RCC 7860 (cell line): ENCODE data around the gene MIPEP.

Experiments used
- DNase-seq: peaks from one replicate; pipeline ENCODE4 v3.0.0-alpha.2; 2015; ENCODE audit warnings: low spot score
- FAIRE-seq: peaks from 2 replicates; lab custom pipeline; 2012; peaks lifted over from hg19 to GRCh38; lab: Jason Lieb, UNC

Gene MIPEP

GRCh38 chr13:23811366-23812062 lies 77.7 kb downstream of the MIPEP start:
- no peak for FAIRE-seq
- DNase-seq = no peak

- FAIRE-seq = no peak
- DNase-seq = no peak
Observed at GRCh38 chr13:23810685-23811240, 78.4 kb downstream of the MIPEP start.

- FAIRE-seq (no peak), DNase-seq (no peak)
Observed at GRCh38 chr13:23808803-23809202, 80.4 kb downstream of the MIPEP start.

GRCh38 chr13:23806874-23807526 lies 82.2 kb downstream of the MIPEP start:
- no peak for FAIRE-seq

GRCh38 chr13:23805821-23806220 lies 83.4 kb downstream of the MIPEP start:
- FAIRE-seq = no peak
- DNase-seq = no peak

More at GRCh38 chr13:23806874-23807526, 82.2 kb downstream of the MIPEP start:
- DNase-seq = no peak

- FAIRE-seq (no peak), DNase-seq (no peak)
Observed at GRCh38 chr13:23805122-23805521, 84.1 kb downstream of the MIPEP start.

- DNase-seq (no peak), FAIRE-seq (no peak)
Observed at GRCh38 chr13:23804166-23804565, 85.0 kb downstream of the MIPEP start.

- FAIRE-seq = no peak
- no peak for DNase-seq
Observed at GRCh38 chr13:23801141-23801540, 88.1 kb downstream of the MIPEP start.

GRCh38 chr13:23799945-23800344 lies 89.3 kb downstream of the MIPEP start:
- DNase-seq (no peak), FAIRE-seq (no peak)

GRCh38 chr13:23797276-23797903 lies 91.8 kb downstream of the MIPEP start:
- DNase-seq (no peak), FAIRE-seq (no peak)

GRCh38 chr13:23796551-23796950 lies 92.6 kb downstream of the MIPEP start:
- no peak for DNase-seq
- FAIRE-seq = no peak

GRCh38 chr13:23794267-23795161 lies 94.7 kb downstream of the MIPEP start:
- no peak for DNase-seq
- no peak for FAIRE-seq

GRCh38 chr13:23793711-23794110 lies 95.5 kb downstream of the MIPEP start:
- FAIRE-seq (no peak), DNase-seq (no peak)

GRCh38 chr13:23792680-23793079 lies 96.5 kb downstream of the MIPEP start:
- DNase-seq (no peak), FAIRE-seq (no peak)

- no peak for FAIRE-seq
Observed at GRCh38 chr13:23790577-23791170, 98.5 kb downstream of the MIPEP start.

GRCh38 chr13:23789576-23790346 lies 99.4 kb downstream of the MIPEP start:
- DNase-seq = no peak
- FAIRE-seq = no peak

More at GRCh38 chr13:23790577-23791170, 98.5 kb downstream of the MIPEP start:
- DNase-seq = no peak

GRCh38 chr13:23788459-23788858 lies 100.7 kb downstream of the MIPEP start:
- DNase-seq (no peak), FAIRE-seq (no peak)

- FAIRE-seq (no peak), DNase-seq (no peak)
Observed at GRCh38 chr13:23787464-23787863, 101.7 kb downstream of the MIPEP start.

- no peak for FAIRE-seq
- no peak for DNase-seq
Observed at GRCh38 chr13:23786607-23787006, 102.6 kb downstream of the MIPEP start.

- no peak for FAIRE-seq
- no peak for DNase-seq
Observed at GRCh38 chr13:23778879-23779278, 110.3 kb downstream of the MIPEP start.
